Upper lobe of right lung (tissue), 1 donor: ENCODE measurements around the gene BET1. TPM values are rescaled to one million over a fixed set of nuclear protein-coding genes. Genes with fewer than 3 reads are reported as not detected.
A peak's percentile ranks its signal among the peaks of the same experiment; 100 is the strongest.

ENCODE experiments used
- ATAC-seq: fragments of 200-7000 bp; cut with Tn5 transposase; one replicate; pipeline ENCODE4 v1.9.1; 2020; ENCODE audit warnings: mild to moderate bottlenecking, moderate library complexity
- DNase-seq: peaks from one replicate; pipeline ENCODE4 v3.0.0-alpha.2; 2020
- H3K27ac ChIP-seq: fragments of 200-600 bp; one replicate; pipeline ENCODE4 v1.8.0; 2022
- H3K27me3 ChIP-seq: fragments of 200-600 bp; one replicate; pipeline ENCODE4 v1.8.0; 2022; ENCODE audit warnings: mild to moderate bottlenecking
- H3K36me3 ChIP-seq: fragments of 200-600 bp; one replicate; pipeline ENCODE4 v1.8.0; 2022
- H3K4me1 ChIP-seq: fragments of 200-600 bp; one replicate; pipeline ENCODE4 v1.8.0; 2022
- H3K4me3 ChIP-seq: fragments of 200-600 bp; one replicate; pipeline ENCODE4 v1.8.0; 2022; ENCODE audit warnings: mild to moderate bottlenecking
- H3K9me3 ChIP-seq: fragments of 200-600 bp; one replicate; pipeline ENCODE4 v1.8.0; 2022
- intact Hi-C: fragments of 100-400 bp; cut with DNase I; formaldehyde crosslinking; loops from one replicate; pipeline ENCODE4 v1.11.0; 2022
- total RNA-seq: library from RNA; stranded (reverse); fragmentation: NEBNext Ultra II Directional; extraction: Animal tissue kit (Norgen Biotek cat#: 25700); gene quantifications from one replicate; pipeline ENCODE4 v1.2.1, GENCODE V29; 2021
- TF ChIP-seq, protein P1 (sequence below): fragments of 200-600 bp; IDR thresholded peaks from one replicate; pipeline ENCODE4 v1.8.0; 2022; ENCODE audit warnings: antibody characterized with exemption
- donor health status: DM: no; HTN: yes; CAD: no; lungs with severe emphysema.

BET1 gene
- total RNA-seq, 1 donor from 2014 or later: 24.3 TPM

DNA sequence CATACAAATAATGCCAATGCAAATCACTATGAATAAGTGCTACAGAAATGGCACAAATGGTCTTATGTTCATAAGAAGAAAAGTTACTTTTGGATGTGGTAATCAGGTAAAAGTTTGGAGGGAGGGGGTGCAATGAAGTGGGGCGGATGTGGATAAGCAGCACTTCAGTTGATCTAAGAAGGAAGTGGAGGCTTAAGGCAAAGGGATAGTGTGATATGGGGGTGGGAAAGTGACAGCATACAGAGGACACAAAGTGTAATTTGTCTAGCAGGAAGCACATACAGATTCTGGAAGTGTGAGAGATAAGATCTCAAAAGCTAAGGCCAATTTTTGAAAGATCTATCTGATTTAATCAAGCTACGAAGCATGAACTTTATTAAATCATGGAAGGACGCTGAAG lies 6.3 kb downstream of the BET1 start:
- H3K36me3 ChIP-seq: peaks cover 46% of the 10 kb centered on the region
- H3K9me3 ChIP-seq: no peaks in the 10 kb centered on the region
- H3K27ac ChIP-seq: no peak overlapping the region
- TF ChIP-seq, protein P1, sequence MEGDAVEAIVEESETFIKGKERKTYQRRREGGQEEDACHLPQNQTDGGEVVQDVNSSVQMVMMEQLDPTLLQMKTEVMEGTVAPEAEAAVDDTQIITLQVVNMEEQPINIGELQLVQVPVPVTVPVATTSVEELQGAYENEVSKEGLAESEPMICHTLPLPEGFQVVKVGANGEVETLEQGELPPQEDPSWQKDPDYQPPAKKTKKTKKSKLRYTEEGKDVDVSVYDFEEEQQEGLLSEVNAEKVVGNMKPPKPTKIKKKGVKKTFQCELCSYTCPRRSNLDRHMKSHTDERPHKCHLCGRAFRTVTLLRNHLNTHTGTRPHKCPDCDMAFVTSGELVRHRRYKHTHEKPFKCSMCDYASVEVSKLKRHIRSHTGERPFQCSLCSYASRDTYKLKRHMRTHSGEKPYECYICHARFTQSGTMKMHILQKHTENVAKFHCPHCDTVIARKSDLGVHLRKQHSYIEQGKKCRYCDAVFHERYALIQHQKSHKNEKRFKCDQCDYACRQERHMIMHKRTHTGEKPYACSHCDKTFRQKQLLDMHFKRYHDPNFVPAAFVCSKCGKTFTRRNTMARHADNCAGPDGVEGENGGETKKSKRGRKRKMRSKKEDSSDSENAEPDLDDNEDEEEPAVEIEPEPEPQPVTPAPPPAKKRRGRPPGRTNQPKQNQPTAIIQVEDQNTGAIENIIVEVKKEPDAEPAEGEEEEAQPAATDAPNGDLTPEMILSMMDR: no peak
- ATAC-seq: peak; percentile 62
- no peaks in the 10 kb centered on the region for H3K27me3 ChIP-seq
- DNase-seq: no peak
- H3K4me3 ChIP-seq: no peak overlapping the region
- H3K4me1 ChIP-seq: peaks cover 25% of the 10 kb centered on the region
- intact Hi-C loops: no loop called here

DNA sequence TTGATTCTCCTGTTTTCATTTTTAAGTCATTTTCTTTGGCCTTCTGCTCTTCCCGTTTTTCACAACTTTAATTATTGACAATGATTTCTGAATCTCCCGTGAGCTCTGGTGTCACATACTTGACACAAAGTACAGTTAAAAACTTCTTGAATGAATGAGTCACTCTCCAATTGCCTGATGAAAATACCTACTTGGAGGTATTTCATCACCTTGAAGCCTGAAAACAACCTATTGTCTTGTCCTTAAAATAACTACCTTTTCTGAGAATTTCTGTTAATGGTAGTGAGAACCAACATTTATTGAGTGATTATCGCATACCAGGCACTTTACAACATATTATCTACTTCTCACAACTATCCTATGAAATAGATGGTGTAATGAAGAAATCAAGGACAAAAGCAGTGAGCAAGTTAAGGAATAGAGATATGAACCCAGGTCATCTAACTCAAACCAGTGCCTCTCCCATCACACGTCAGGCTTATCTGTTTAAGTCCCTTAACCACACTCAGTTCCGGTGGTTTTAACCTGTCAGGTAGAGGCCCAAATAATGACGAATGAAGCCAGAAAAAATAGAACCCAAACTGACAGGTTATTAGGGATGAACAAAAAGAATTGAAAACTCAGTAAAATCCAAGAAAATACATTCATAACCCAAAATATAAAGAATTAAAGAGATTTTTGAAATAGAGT lies 11.6 kb downstream of the BET1 start:
- TF ChIP-seq, protein P1: no peak
- Histone ChIP-seq H3K9me3 (no peaks in the 10 kb centered on the region), H3K27ac (no peak overlapping the region), H3K4me1 (no peaks in the 10 kb centered on the region), H3K4me3 (no peak overlapping the region), H3K27me3 (no peaks in the 10 kb centered on the region), H3K36me3 (peaks cover 35% of the 10 kb centered on the region)
- intact Hi-C loops: no loop called here
- DNase-seq: no peak
- ATAC-seq: no peak

DNA sequence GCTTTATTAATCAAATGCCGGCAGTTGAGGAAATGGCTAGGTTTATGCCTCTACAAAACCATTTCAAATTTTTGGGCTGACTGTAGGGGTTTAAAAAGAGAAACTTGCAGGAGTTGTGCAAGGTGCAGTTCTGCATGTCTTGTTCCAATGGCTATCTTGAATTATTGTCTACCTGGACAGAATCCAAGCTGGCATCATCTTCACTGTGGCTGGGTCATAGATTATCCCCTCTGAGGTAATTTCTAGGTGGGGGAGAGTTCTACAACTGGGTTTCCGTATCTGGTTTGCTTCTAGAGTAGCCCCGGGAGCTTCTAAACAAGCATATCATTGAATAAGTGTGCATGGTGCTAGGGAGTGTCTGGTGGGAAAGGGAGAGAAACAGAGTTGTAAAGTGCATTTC lies 16.9 kb downstream of the BET1 start:
- Histone ChIP-seq H3K27me3 (no peaks in the 10 kb centered on the region), H3K27ac (no peak overlapping the region), H3K36me3 (no peaks in the 10 kb centered on the region), H3K4me1 (no peaks in the 10 kb centered on the region), H3K9me3 (no peaks in the 10 kb centered on the region), H3K4me3 (no peak overlapping the region)
- DNase-seq (no peak), ATAC-seq (no peak)
- intact Hi-C loops: no loop called here
- TF ChIP-seq, protein P1: no peak

DNA sequence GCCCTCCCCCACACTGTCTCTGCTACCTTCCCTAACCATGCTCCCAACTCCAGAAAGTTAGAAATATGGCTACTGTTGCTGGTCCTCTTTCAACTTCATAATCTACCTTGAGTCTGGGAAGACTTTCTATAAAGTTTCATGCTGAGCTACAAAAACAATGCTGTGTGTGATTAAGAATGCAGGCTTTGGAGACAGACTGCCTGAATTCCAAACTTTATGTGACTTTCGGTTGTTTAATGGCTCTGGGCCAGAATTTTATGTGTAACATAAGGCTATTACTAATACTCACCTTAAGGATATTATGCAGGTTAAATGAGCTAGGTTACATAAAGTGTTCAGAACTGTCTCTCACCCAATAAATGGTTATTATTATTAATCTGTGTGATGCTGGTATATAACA lies 19.1 kb downstream of the BET1 start:
- no peaks in the 10 kb centered on the region for H3K27me3 ChIP-seq
- no peak for DNase-seq
- no peak overlapping the region for H3K27ac ChIP-seq
- no peak overlapping the region for H3K4me3 ChIP-seq
- no peaks in the 10 kb centered on the region for H3K36me3 ChIP-seq
- ATAC-seq: no peak
- H3K9me3 ChIP-seq: no peaks in the 10 kb centered on the region
- H3K4me1 ChIP-seq: no peaks in the 10 kb centered on the region
- intact Hi-C loops: no loop called here
- TF ChIP-seq, protein P1: no peak

DNA sequence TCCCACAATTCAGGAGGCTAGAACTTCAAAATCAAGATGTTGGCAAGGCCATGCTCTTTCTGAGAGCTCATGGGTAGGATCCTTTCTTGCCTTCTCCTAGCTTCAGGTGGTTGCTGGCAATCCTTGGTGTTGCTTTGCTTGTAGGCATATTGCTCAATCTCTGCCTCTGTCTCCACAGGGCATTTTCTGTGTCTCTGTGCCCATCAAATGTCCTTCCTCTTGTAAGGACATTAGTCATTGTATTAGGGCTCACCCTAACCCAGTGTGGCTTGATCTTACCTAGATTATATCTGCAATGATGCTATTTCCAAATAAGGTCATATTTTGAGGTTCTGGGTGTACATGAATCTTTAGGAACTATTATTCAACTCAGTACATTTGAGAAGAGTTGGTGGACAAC lies 20.1 kb downstream of the BET1 start:
- DNase-seq (no peak), ATAC-seq (no peak)
- Histone ChIP-seq H3K4me3 (no peak overlapping the region), H3K36me3 (no peaks in the 10 kb centered on the region), H3K27ac (no peak overlapping the region), H3K4me1 (no peaks in the 10 kb centered on the region), H3K27me3 (no peaks in the 10 kb centered on the region), H3K9me3 (no peaks in the 10 kb centered on the region)
- intact Hi-C loops: no loop called here
- TF ChIP-seq, protein P1: no peak

DNA sequence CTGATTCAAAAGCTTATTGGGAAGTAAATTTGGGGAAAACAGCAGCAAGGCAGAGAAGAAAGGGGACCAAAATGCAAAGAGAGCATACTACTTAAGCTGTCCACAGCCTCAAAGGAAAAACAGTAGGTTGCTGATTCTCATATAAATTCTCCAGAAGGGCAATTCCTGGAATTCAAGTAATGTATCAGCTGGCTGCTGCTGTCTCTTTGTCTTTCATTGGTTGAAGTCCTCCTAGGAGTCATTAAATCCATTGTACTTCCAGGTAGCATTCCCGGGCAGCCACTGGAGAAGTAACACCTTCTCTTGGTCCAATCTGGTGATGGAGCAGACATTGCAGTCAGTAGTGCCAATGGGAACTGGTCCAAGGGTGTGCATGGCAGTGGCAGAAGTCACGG lies 22.7 kb downstream of the BET1 start:
- no peaks in the 10 kb centered on the region for H3K9me3 ChIP-seq

More for the DNA sequence above, 22.7 kb downstream of the BET1 start:
- TF ChIP-seq, protein P1: no peak
- Histone ChIP-seq H3K4me1 (no peaks in the 10 kb centered on the region), H3K4me3 (no peak overlapping the region), H3K27me3 (no peaks in the 10 kb centered on the region), H3K27ac (no peak overlapping the region), H3K36me3 (no peaks in the 10 kb centered on the region)
- ATAC-seq (no peak), DNase-seq (no peak)
- intact Hi-C loops: no loop called here
